SK-N-SH treated with all-trans-retinoic acid at 6 μM for 48 hours (cell line): ENCODE data around the gene PAFAH1B1.

Experiments used
- CREB5 ChIP-seq: fragments of 250-450 bp; sonication (Bioruptor Pico); IDR thresholded peaks from 2 replicates; pipeline ENCODE4 v1.5.1; 2020; ENCODE audit warnings: low read depth, mild to moderate bottlenecking, moderate library complexity
- OSR1 ChIP-seq: fragments of 250-450 bp; sonication (Bioruptor Pico); IDR thresholded peaks from 2 replicates; pipeline ENCODE4 v1.8.0; 2022; ENCODE audit warnings: moderate library complexity, mild to moderate bottlenecking, inconsistent platforms
- PATZ1 ChIP-seq: fragments of 250-450 bp; sonication (Bioruptor Pico); IDR thresholded peaks from 2 replicates; pipeline ENCODE4 v1.8.0; 2020; ENCODE audit warnings: mild to moderate bottlenecking, moderate library complexity, borderline replicate concordance
- TCF4 ChIP-seq: fragments of 250-450 bp; sonication (Bioruptor Pico); IDR thresholded peaks from 2 replicates; pipeline ENCODE4 v1.8.0; 2021; ENCODE audit warnings: mild to moderate bottlenecking, moderate library complexity, borderline replicate concordance

- no peak for TF ChIP-seq OSR1 (CRISPR knock-in tag)
- no peak for TF ChIP-seq TCF4 (CRISPR knock-in tag)
- TF ChIP-seq CREB5 (CRISPR knock-in tag), result no peak
- no peak for TF ChIP-seq PATZ1 (CRISPR knock-in tag)
Measured at GRCh38 chr17:2549392-2550211, 43.9 kb upstream of the PAFAH1B1 start.
